ENCODE measurements around the gene SKI. TPM values are rescaled to one million over a fixed set of nuclear protein-coding genes. Genes with fewer than 3 reads are reported as not detected.

SKI gene
- total and polyA plus RNA-seq, 10 of the 15 experiments (the other 5 are each of a cell fraction or from before 2014, with no cell fraction given), result 0.03 to 14.9 (median 0.96) TPM

- no peak for TF ChIP-seq EP300 (IDR thresholded peaks at IDR 0.05; ENCODE audit: borderline replicate concordance in 1 of 2, control insufficient read depth in 1 of 2, low read depth in 2 of 2, low read length in 2 of 2)
- 0 out of 2 replicates have a peak, but pooled peaks have one; percentile 49 for TF ChIP-seq NKRF (conservative IDR thresholded peaks at IDR 0.05)
- TF ChIP-seq MLLT1 (IDR thresholded peaks at IDR 0.05), result no peak
- TF ChIP-seq SP1 (IDR thresholded peaks at IDR 0.05; ENCODE audit: low read depth, low read length), result peak; percentile 5
- TF ChIP-seq RUNX3 (IDR thresholded peaks at IDR 0.05; ENCODE audit: low read length), result peak; percentile 84
- TF ChIP-seq CTCF (IDR thresholded peaks at IDR 0.05 in 2 of 3, conservative IDR thresholded peaks at IDR 0.05 in 1 of 3; ENCODE audit: control insufficient read depth in 2 of 3, extremely low read depth in 1 of 3, insufficient read depth in 1 of 3, low read depth in 3 of 3, low read length in 3 of 3), result peak in 1 of 3 experiments; percentile 16; a peak in 1 of 6 replicates
- peak; percentile 89 for TF ChIP-seq SMARCA5 (IDR thresholded peaks at IDR 0.05)
Measured at GRCh38 chr1:2227346-2228156, 568 bp upstream of the SKI start (continued).
